ENCODE measurements around the gene GNGT1. TPM values are rescaled to one million over a fixed set of nuclear protein-coding genes. Genes with fewer than 3 reads are reported as not detected.
A peak's percentile ranks its signal among the peaks of the same experiment; 100 is the strongest.

The GNGT1 gene
- total and polyA plus RNA-seq, 2 of the 13 experiments (the other 11 are each of a cell fraction or from before 2014, with no cell fraction given) = not detected

- H3K36me3 ChIP-seq (replicated peaks in 1 of 2; ENCODE audit: control insufficient read depth in 1 of 2, insufficient read depth in 2 of 2, low read length in 2 of 2) = no peaks in the 10 kb centered on the region
- no TSS peak for BruUV-seq (replicated peaks)
- peak within 1 kb of the TSS; percentile 58 for H2AFZ ChIP-seq (ENCODE audit: low read length)
- peak within 1 kb of the TSS; percentile 24 to 56 (median 33); a peak in 5 of 6 replicates for H3K4me3 ChIP-seq (replicated peaks in 1 of 3; ENCODE audit: insufficient read depth in 1 of 3, low read depth in 2 of 3, low read length in 3 of 3)
- no peak for DNase-seq (ENCODE audit: low spot score)
- H3K4me2 ChIP-seq (ENCODE audit: low read depth, low read length) = peak within 1 kb of the TSS; percentile 65
- no peaks in the 10 kb centered on the region for H3K79me2 ChIP-seq (ENCODE audit: insufficient read depth, low read length)
- ChIA-PET POLR2A (no interaction called here), CTCF (ENCODE audit: low intra/inter-chr PET ratio, low total read pairs) (no interaction called here)
- peaks cover 5 to 16% of the 10 kb centered on the region in 2 experiments; a peak in 4 of 5 replicates for H3K27me3 ChIP-seq (ENCODE audit: control insufficient read depth in 1 of 2, insufficient read depth in 2 of 2, low read length in 2 of 2)
- in situ Hi-C loops (cut with HindIII; ENCODE audit: extremely low pct_ligation_motif_present, low pct_unique_long_range_greater_than_20kb) (no loop called here), intact Hi-C loops (cut with micrococcal nuclease; ENCODE audit: unreplicated experiment) (no loop called here)
- WGBS (ENCODE audit: low lambda C conversion rate) = 5% methylated on average over 31 of the region's 39 CpGs
- no peaks in the 10 kb centered on the region for H3K9me3 ChIP-seq (ENCODE audit: low read length)
- peak; percentile 96 for ATAC-seq
- no peaks in the 10 kb centered on the region for H3K4me1 ChIP-seq (ENCODE audit: insufficient read depth, low read length)
- no peak within 1 kb of the TSS for H3K27ac ChIP-seq (ENCODE audit: extremely low read length, insufficient read depth, low read length)
- no peak for FAIRE-seq
- TF ChIP-seq RBAK (CRISPR knock-in tag; IDR thresholded peaks at IDR 0.05) (no peak), ZFAT (CRISPR knock-in tag; conservative IDR thresholded peaks at IDR 0.05) (no peak), IKZF1 (IDR thresholded peaks at IDR 0.05) (no peak), SIN3B (IDR thresholded peaks at IDR 0.05; ENCODE audit: low read length) (no peak), HNRNPLL (IDR thresholded peaks at IDR 0.05; ENCODE audit: low read depth, low read length, poor library complexity, severe bottlenecking) (peak; percentile 26), ZNF598 (CRISPR knock-in tag; IDR thresholded peaks at IDR 0.05; ENCODE audit: borderline replicate concordance) (peak; percentile 39; the same call in 1 of the 2 replicates), ZNF777 (CRISPR knock-in tag; IDR thresholded peaks at IDR 0.05) (0 out of 2 replicates have a peak, but pooled peaks have one; percentile 25), UBTF (CRISPR knock-in tag; IDR thresholded peaks at IDR 0.05) (peak; percentile 47; the same call in 1 of the 2 replicates), ZNF460 (CRISPR knock-in tag; IDR thresholded peaks at IDR 0.05; ENCODE audit: borderline replicate concordance) (no peak)
- TF ChIP-seq, protein P1, sequence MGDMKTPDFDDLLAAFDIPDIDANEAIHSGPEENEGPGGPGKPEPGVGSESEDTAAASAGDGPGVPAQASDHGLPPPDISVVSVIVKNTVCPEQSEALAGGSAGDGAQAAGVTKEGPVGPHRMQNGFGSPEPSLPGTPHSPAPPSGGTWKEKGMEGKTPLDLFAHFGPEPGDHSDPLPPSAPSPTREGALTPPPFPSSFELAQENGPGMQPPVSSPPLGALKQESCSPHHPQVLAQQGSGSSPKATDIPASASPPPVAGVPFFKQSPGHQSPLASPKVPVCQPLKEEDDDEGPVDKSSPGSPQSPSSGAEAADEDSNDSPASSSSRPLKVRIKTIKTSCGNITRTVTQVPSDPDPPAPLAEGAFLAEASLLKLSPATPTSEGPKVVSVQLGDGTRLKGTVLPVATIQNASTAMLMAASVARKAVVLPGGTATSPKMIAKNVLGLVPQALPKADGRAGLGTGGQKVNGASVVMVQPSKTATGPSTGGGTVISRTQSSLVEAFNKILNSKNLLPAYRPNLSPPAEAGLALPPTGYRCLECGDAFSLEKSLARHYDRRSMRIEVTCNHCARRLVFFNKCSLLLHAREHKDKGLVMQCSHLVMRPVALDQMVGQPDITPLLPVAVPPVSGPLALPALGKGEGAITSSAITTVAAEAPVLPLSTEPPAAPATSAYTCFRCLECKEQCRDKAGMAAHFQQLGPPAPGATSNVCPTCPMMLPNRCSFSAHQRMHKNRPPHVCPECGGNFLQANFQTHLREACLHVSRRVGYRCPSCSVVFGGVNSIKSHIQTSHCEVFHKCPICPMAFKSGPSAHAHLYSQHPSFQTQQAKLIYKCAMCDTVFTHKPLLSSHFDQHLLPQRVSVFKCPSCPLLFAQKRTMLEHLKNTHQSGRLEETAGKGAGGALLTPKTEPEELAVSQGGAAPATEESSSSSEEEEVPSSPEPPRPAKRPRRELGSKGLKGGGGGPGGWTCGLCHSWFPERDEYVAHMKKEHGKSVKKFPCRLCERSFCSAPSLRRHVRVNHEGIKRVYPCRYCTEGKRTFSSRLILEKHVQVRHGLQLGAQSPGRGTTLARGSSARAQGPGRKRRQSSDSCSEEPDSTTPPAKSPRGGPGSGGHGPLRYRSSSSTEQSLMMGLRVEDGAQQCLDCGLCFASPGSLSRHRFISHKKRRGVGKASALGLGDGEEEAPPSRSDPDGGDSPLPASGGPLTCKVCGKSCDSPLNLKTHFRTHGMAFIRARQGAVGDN (CRISPR knock-in tag; IDR thresholded peaks at IDR 0.05) = peak; percentile 35; the same call in 1 of the 2 replicates
- TF ChIP-seq, protein P2, sequence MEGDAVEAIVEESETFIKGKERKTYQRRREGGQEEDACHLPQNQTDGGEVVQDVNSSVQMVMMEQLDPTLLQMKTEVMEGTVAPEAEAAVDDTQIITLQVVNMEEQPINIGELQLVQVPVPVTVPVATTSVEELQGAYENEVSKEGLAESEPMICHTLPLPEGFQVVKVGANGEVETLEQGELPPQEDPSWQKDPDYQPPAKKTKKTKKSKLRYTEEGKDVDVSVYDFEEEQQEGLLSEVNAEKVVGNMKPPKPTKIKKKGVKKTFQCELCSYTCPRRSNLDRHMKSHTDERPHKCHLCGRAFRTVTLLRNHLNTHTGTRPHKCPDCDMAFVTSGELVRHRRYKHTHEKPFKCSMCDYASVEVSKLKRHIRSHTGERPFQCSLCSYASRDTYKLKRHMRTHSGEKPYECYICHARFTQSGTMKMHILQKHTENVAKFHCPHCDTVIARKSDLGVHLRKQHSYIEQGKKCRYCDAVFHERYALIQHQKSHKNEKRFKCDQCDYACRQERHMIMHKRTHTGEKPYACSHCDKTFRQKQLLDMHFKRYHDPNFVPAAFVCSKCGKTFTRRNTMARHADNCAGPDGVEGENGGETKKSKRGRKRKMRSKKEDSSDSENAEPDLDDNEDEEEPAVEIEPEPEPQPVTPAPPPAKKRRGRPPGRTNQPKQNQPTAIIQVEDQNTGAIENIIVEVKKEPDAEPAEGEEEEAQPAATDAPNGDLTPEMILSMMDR (CRISPR knock-in tag; IDR thresholded peaks at IDR 0.05) = peak; percentile 27; the same call in 1 of the 2 replicates
- no peak within 1 kb of the TSS for H3K9ac ChIP-seq (ENCODE audit: insufficient read depth, low read depth, low read length)
- no peaks in the 10 kb centered on the region for H4K20me1 ChIP-seq (ENCODE audit: insufficient read depth, low read length)
These were observed 15.5 kb downstream of the GNGT1 start, which contains the start of gene GNG11 for GRCh38 chr7:93921607-93922566. Gene GNG11, plus strand, starts transcription at chr7:93921735. Its CDS starts 403 bp downstream, at chr7:93922138.

Measured in HepG2 (cell line).